ENCODE data around the gene SERPINA1.

The SERPINA1 gene

DNA sequence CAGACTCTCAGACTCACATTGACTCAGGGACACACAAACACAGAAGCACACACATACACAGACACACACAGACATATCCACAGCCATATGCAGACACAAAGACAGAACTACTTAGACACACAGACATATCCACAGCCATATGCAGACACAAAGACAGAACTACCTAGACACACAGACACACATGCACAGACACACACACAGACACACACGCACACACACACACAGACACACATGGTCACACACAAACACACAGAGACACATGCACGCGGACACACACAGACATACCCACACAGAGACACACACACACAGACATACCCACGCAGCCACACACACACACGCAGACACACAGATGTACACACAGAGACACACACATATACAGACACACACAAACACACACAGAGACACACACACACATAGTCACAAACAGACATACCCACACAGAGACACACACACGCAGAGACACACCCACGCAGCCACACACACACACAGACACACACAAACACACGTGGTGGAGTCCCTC, 25.7 kb downstream of the SERPINA1 start:
- TF ChIP-seq SIN3A (IDR thresholded peaks at IDR 0.05; ENCODE audit: borderline replicate concordance, insufficient read depth, low read length), result no peak
- no peak for TF ChIP-seq TAF1 (IDR thresholded peaks at IDR 0.05; ENCODE audit: borderline replicate concordance, insufficient read depth, low read length)
- no peak for TF ChIP-seq FOXP2 (optimal IDR thresholded peaks at IDR 0.05; ENCODE audit: borderline replicate concordance, extremely low read depth, extremely low read length, insufficient read depth)
- no peak for TF ChIP-seq POLR2AphosphoS5 (IDR thresholded peaks at IDR 0.05; ENCODE audit: low read depth, low read length)
- TF ChIP-seq, protein P1, sequence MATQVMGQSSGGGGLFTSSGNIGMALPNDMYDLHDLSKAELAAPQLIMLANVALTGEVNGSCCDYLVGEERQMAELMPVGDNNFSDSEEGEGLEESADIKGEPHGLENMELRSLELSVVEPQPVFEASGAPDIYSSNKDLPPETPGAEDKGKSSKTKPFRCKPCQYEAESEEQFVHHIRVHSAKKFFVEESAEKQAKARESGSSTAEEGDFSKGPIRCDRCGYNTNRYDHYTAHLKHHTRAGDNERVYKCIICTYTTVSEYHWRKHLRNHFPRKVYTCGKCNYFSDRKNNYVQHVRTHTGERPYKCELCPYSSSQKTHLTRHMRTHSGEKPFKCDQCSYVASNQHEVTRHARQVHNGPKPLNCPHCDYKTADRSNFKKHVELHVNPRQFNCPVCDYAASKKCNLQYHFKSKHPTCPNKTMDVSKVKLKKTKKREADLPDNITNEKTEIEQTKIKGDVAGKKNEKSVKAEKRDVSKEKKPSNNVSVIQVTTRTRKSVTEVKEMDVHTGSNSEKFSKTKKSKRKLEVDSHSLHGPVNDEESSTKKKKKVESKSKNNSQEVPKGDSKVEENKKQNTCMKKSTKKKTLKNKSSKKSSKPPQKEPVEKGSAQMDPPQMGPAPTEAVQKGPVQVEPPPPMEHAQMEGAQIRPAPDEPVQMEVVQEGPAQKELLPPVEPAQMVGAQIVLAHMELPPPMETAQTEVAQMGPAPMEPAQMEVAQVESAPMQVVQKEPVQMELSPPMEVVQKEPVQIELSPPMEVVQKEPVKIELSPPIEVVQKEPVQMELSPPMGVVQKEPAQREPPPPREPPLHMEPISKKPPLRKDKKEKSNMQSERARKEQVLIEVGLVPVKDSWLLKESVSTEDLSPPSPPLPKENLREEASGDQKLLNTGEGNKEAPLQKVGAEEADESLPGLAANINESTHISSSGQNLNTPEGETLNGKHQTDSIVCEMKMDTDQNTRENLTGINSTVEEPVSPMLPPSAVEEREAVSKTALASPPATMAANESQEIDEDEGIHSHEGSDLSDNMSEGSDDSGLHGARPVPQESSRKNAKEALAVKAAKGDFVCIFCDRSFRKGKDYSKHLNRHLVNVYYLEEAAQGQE (IDR thresholded peaks at IDR 0.05; ENCODE audit: insufficient read depth in 1 of 2, low read depth in 2 of 2, low read length in 2 of 2), result no peak

GRCh38 chr14:94361682-94362081, 26.7 kb downstream of the SERPINA1 start:
- TF ChIP-seq, protein P1 (IDR thresholded peaks at IDR 0.05; ENCODE audit: insufficient read depth in 1 of 2, low read depth in 2 of 2, low read length in 2 of 2), result no peak
- TF ChIP-seq TAF1 (IDR thresholded peaks at IDR 0.05; ENCODE audit: borderline replicate concordance, insufficient read depth, low read length) (no peak), SIN3A (IDR thresholded peaks at IDR 0.05; ENCODE audit: borderline replicate concordance, insufficient read depth, low read length) (no peak), POLR2AphosphoS5 (IDR thresholded peaks at IDR 0.05; ENCODE audit: low read depth, low read length) (no peak), FOXP2 (optimal IDR thresholded peaks at IDR 0.05; ENCODE audit: borderline replicate concordance, extremely low read depth, extremely low read length, insufficient read depth) (no peak)

- TF ChIP-seq SIN3A (IDR thresholded peaks at IDR 0.05; ENCODE audit: borderline replicate concordance, insufficient read depth, low read length), result no peak
- TF ChIP-seq POLR2AphosphoS5 (IDR thresholded peaks at IDR 0.05; ENCODE audit: low read depth, low read length), result no peak
- no peak for TF ChIP-seq TAF1 (IDR thresholded peaks at IDR 0.05; ENCODE audit: borderline replicate concordance, insufficient read depth, low read length)
- TF ChIP-seq FOXP2 (optimal IDR thresholded peaks at IDR 0.05; ENCODE audit: borderline replicate concordance, extremely low read depth, extremely low read length, insufficient read depth), result no peak
- TF ChIP-seq, protein P1 (IDR thresholded peaks at IDR 0.05; ENCODE audit: insufficient read depth in 1 of 2, low read depth in 2 of 2, low read length in 2 of 2), result no peak
Measured at GRCh38 chr14:94360945-94361565, 27.3 kb downstream of the SERPINA1 start.

- no peak for TF ChIP-seq FOXP2 (optimal IDR thresholded peaks at IDR 0.05; ENCODE audit: borderline replicate concordance, extremely low read depth, extremely low read length, insufficient read depth)
- no peak for TF ChIP-seq SIN3A (IDR thresholded peaks at IDR 0.05; ENCODE audit: borderline replicate concordance, insufficient read depth, low read length)
- TF ChIP-seq POLR2AphosphoS5 (IDR thresholded peaks at IDR 0.05; ENCODE audit: low read depth, low read length), result no peak
- TF ChIP-seq, protein P1 (IDR thresholded peaks at IDR 0.05; ENCODE audit: insufficient read depth in 1 of 2, low read depth in 2 of 2, low read length in 2 of 2), result no peak
- no peak for TF ChIP-seq TAF1 (IDR thresholded peaks at IDR 0.05; ENCODE audit: borderline replicate concordance, insufficient read depth, low read length)
Measured at GRCh38 chr14:94357166-94357565, 31.2 kb downstream of the SERPINA1 start.

All from PFSK-1 (cell line).